ENCODE data around the gene CPNE8. TPM values are rescaled to one million over a fixed set of nuclear protein-coding genes. Genes with fewer than 3 reads are reported as not detected.

CPNE8 gene
- total RNA-seq, 3 donors from 2014 or later: 11.3 to 29.8 (median 28.3) TPM

DNA sequence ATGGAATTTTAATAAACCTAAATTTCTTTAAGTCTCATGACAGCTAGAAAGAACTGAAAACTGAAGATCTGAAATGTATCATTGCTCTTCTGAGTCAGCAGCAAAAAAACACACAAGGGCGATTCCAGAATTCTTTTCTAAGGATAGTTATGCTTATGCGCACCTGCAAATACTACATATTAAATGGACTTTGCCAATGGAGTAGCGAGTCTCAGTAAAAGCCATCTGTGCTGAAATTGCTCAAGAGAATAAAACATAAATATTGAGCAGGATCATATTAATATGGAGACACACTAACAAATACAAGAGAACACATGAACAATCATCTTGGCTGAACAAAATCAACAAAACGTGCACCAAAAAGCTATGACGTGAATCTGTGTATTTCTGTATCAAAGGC lies 73.7 kb downstream of the CPNE8 start:
- H3K4me3 ChIP-seq: no peak overlapping the region
- no peaks in the 10 kb centered on the region for H3K4me1 ChIP-seq
- H3K27me3 ChIP-seq: no peaks in the 10 kb centered on the region
- H3K27ac ChIP-seq: no peak overlapping the region
- H3K9me3 ChIP-seq: no peaks in the 10 kb centered on the region
- no peaks in the 10 kb centered on the region for H3K36me3 ChIP-seq
- DNase-seq (ENCODE audit: low spot score in 2 of 2): no peak
- intact Hi-C loops (cut with DNase I; ENCODE audit: low total_unique reads): no loop called here
- TF ChIP-seq, protein P1, sequence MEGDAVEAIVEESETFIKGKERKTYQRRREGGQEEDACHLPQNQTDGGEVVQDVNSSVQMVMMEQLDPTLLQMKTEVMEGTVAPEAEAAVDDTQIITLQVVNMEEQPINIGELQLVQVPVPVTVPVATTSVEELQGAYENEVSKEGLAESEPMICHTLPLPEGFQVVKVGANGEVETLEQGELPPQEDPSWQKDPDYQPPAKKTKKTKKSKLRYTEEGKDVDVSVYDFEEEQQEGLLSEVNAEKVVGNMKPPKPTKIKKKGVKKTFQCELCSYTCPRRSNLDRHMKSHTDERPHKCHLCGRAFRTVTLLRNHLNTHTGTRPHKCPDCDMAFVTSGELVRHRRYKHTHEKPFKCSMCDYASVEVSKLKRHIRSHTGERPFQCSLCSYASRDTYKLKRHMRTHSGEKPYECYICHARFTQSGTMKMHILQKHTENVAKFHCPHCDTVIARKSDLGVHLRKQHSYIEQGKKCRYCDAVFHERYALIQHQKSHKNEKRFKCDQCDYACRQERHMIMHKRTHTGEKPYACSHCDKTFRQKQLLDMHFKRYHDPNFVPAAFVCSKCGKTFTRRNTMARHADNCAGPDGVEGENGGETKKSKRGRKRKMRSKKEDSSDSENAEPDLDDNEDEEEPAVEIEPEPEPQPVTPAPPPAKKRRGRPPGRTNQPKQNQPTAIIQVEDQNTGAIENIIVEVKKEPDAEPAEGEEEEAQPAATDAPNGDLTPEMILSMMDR (IDR thresholded peaks at IDR 0.05): no peak
- TF ChIP-seq POLR2AphosphoS5 (IDR thresholded peaks at IDR 0.05): no peak
- no peak for TF ChIP-seq POLR2A (IDR thresholded peaks at IDR 0.05)

DNA sequence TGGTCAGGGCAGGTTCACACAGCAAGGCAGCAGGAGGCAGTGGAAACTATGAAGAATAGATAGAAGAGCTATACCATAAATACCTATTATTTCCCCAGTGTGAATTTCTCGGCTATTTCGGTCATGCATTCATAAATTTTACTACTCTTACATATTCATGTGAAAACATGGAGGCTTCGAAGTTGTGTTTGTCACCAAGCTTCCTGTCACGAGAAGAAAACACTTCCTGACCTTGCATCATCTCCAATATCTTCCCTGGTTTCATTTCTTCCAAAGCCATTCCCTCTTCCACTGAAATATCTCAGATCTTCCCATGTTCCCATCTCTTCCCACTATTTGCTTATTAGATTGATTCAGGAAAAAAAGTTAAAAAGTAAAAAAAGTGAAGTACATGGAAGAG lies 80.4 kb downstream of the CPNE8 start:
- no peaks in the 10 kb centered on the region for H3K4me1 ChIP-seq
- intact Hi-C loops (cut with DNase I; ENCODE audit: low total_unique reads): no loop called here
- no peak for TF ChIP-seq POLR2AphosphoS5 (IDR thresholded peaks at IDR 0.05)
- TF ChIP-seq, protein P1 (IDR thresholded peaks at IDR 0.05): no peak
- H3K4me3 ChIP-seq: no peak overlapping the region
- no peaks in the 10 kb centered on the region for H3K36me3 ChIP-seq
- H3K9me3 ChIP-seq: no peaks in the 10 kb centered on the region
- DNase-seq (ENCODE audit: low spot score in 2 of 2): no peak
- no peak overlapping the region for H3K27ac ChIP-seq
- H3K27me3 ChIP-seq: no peaks in the 10 kb centered on the region

DNA sequence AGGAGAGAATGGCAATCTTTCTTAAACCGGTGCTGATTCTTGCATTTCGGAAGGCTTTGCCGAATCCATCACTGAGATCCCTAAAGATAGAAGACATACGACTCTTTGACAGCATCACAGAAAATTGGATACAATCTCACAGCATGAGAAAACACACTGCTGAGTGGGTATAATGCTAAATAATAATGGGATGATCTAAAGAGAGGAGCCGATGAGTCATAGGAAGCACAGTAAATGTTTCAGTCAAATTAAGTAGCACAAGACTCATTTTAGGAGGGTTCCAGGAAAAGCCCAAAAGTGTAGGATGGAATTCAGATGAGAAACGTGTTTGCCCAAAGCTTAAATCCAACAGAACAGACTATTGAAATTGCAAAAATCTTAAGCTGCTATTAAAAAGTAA lies 81.7 kb downstream of the CPNE8 start:
- Histone ChIP-seq H3K4me1 (no peaks in the 10 kb centered on the region), H3K27ac (no peak overlapping the region), H3K4me3 (no peak overlapping the region), H3K9me3 (no peaks in the 10 kb centered on the region), H3K27me3 (no peaks in the 10 kb centered on the region), H3K36me3 (no peaks in the 10 kb centered on the region)
- intact Hi-C loops (cut with DNase I; ENCODE audit: low total_unique reads): no loop called here
- TF ChIP-seq POLR2AphosphoS5 (IDR thresholded peaks at IDR 0.05) (no peak), POLR2A (IDR thresholded peaks at IDR 0.05) (no peak)
- TF ChIP-seq, protein P1 (IDR thresholded peaks at IDR 0.05): no peak
- DNase-seq (ENCODE audit: low spot score in 2 of 2): no peak

DNA sequence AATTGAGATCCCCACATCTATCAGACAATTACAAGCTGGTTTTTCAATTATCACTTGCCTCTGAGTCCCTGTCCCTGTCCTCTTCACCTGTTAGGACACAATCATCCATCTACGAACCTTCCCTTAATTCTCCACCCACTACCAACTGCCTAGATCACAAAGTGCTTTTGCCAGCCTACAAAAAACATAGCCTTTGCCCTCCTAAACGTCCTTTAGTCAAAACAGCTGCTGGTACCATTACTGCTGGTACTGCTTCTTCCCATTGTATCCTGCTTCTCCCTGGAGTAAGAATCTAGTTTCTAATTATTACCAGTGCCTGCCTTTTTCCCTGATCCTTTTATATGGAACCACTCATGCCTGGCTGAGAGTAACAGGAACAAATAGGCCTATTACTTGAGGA lies 82.1 kb downstream of the CPNE8 start:
- TF ChIP-seq POLR2A (IDR thresholded peaks at IDR 0.05) (no peak), POLR2AphosphoS5 (IDR thresholded peaks at IDR 0.05) (no peak)
- TF ChIP-seq, protein P1 (IDR thresholded peaks at IDR 0.05): no peak
- Histone ChIP-seq H3K4me3 (no peak overlapping the region), H3K4me1 (no peaks in the 10 kb centered on the region), H3K9me3 (no peaks in the 10 kb centered on the region), H3K36me3 (no peaks in the 10 kb centered on the region), H3K27me3 (no peaks in the 10 kb centered on the region), H3K27ac (no peak overlapping the region)
- intact Hi-C loops (cut with DNase I; ENCODE audit: low total_unique reads): no loop called here
- no peak for DNase-seq (ENCODE audit: low spot score in 2 of 2)

DNA sequence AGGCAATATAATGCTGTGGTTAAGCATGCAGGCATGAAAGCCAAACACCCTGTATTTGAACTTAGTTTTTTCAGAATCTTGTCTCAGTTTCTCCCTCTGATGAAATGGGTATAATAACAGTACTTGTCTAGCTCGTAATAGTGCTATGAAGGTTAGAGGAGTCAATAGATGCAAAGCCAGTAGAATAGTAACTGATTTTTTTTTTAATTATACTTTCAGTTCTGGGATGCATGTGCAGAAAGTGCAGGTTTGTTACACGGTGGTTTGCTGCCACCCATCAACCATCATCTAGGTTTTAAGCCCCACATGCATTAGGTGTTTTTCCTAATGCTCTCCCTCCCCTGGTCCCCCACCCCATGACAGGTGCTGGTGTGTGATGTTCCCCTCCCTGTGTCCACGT lies 87.4 kb downstream of the CPNE8 start:
- no peak for DNase-seq (ENCODE audit: low spot score in 2 of 2)

More for the DNA sequence above, 87.4 kb downstream of the CPNE8 start:
- no peaks in the 10 kb centered on the region for H3K27me3 ChIP-seq
- intact Hi-C loops (cut with DNase I; ENCODE audit: low total_unique reads): no loop called here
- H3K36me3 ChIP-seq: no peaks in the 10 kb centered on the region
- H3K9me3 ChIP-seq: no peaks in the 10 kb centered on the region
- no peak for TF ChIP-seq POLR2AphosphoS5 (IDR thresholded peaks at IDR 0.05)
- TF ChIP-seq, protein P1 (IDR thresholded peaks at IDR 0.05): no peak
- no peak for TF ChIP-seq POLR2A (IDR thresholded peaks at IDR 0.05)
- H3K4me1 ChIP-seq: no peaks in the 10 kb centered on the region
- H3K4me3 ChIP-seq: no peak overlapping the region
- no peak overlapping the region for H3K27ac ChIP-seq
